OCI-LY3 (cell line): ENCODE data around the gene BPIFB3.

Experiments
- EZH2phosphoT487 ChIP-seq: fragments of 200-600 bp; shearing (Covaris generic); IDR thresholded peaks from 2 replicates; pipeline ENCODE4 v1.6.1; 2018; ENCODE audit warnings: antibody characterized with exemption, mixed run types, low read depth
- TF ChIP-seq, protein P1 (sequence below): fragments of 200-600, 300-600 bp; sonication (generic); IDR thresholded peaks from 2 replicates; pipeline ENCODE4 v1.5.1; 2014; ENCODE audit warnings: antibody characterized with exemption, low read length, low read depth

DNA sequence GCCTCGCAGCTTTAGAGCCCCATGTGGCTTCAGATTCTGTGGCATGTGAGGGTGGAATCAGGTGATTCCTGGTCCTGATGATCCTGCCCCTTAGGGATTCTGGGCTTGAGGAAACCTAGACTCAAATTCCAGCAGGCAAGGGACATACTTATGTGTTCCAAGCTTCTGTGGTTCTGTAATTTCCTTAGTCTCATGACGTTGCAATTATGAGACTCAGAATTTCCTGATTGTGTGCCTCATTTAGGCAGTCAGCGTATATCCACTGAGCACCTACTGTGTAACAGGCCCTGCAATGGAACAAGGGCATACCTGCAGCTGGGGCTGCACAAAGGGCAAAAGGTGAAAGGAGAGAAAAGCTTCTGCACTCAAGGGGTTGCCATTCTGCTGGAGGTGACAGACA, 14.1 kb downstream of the BPIFB3 start:
- TF ChIP-seq, protein P1, sequence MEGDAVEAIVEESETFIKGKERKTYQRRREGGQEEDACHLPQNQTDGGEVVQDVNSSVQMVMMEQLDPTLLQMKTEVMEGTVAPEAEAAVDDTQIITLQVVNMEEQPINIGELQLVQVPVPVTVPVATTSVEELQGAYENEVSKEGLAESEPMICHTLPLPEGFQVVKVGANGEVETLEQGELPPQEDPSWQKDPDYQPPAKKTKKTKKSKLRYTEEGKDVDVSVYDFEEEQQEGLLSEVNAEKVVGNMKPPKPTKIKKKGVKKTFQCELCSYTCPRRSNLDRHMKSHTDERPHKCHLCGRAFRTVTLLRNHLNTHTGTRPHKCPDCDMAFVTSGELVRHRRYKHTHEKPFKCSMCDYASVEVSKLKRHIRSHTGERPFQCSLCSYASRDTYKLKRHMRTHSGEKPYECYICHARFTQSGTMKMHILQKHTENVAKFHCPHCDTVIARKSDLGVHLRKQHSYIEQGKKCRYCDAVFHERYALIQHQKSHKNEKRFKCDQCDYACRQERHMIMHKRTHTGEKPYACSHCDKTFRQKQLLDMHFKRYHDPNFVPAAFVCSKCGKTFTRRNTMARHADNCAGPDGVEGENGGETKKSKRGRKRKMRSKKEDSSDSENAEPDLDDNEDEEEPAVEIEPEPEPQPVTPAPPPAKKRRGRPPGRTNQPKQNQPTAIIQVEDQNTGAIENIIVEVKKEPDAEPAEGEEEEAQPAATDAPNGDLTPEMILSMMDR, result no peak
- no peak for TF ChIP-seq EZH2phosphoT487
